ENCODE results near the gene PTGES3L. TPM values are rescaled to one million over a fixed set of nuclear protein-coding genes. Genes with fewer than 3 reads are reported as not detected.
A peak's percentile ranks its signal among the peaks of the same experiment; 100 is the strongest.

PTGES3L gene
- total RNA-seq, 2 donors from 2014 or later, result 0.52 TPM; not detected in 1

DNA sequence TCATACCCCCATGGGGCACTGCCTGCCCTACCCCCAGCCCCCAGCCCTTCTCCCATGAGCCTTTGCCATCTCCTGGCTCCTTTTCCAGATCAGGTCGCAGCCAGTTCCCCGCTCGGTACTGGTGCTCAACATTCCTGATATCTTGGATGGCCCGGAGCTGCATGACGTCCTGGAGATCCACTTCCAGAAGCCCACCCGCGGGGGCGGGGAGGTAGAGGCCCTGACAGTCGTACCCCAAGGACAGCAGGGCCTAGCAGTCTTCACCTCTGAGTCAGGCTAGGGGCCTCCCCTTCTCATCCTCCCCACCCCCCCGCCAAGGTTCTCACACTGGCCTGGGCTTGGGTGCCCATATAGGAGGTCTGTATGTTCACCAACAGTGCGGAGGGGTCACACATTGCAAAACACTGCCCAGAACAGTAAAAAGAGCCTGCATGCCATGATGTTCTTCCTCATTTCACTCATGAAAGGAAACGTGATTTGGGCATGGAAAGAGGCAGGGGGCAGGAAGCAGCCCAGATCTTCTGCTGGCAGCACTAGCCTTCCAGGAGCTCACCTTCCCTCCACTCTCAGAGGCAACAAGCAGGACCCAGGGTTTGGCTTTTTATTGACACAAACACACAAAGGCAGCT, 34.3 kb upstream of the PTGES3L start:
- no peak overlapping the region for H3K4me3 ChIP-seq
- 73 to 85% methylated on average over 7 to 11 of the region's 12 CpGs for WGBS, 2 donors
- no peaks in the 10 kb centered on the region for H3K36me3 ChIP-seq (replicated peaks in 1 of 2; ENCODE audit: insufficient read depth in 1 of 2, low read depth in 2 of 2)
- H3K9me3 ChIP-seq, result no peaks in the 10 kb centered on the region
- no peaks in the 10 kb centered on the region for H3K27me3 ChIP-seq
- ATAC-seq (no peak), DNase-seq (no peak)
- intact Hi-C loops (cut with DNase I), result loop anchor here (10.0 kb wide), 1 partner anchor 331 kb away; no protein-coding TSS in a partner anchor
- H3K4me1 ChIP-seq, result peaks cover 14% of the 10 kb centered on the region
- TF ChIP-seq, protein P1, sequence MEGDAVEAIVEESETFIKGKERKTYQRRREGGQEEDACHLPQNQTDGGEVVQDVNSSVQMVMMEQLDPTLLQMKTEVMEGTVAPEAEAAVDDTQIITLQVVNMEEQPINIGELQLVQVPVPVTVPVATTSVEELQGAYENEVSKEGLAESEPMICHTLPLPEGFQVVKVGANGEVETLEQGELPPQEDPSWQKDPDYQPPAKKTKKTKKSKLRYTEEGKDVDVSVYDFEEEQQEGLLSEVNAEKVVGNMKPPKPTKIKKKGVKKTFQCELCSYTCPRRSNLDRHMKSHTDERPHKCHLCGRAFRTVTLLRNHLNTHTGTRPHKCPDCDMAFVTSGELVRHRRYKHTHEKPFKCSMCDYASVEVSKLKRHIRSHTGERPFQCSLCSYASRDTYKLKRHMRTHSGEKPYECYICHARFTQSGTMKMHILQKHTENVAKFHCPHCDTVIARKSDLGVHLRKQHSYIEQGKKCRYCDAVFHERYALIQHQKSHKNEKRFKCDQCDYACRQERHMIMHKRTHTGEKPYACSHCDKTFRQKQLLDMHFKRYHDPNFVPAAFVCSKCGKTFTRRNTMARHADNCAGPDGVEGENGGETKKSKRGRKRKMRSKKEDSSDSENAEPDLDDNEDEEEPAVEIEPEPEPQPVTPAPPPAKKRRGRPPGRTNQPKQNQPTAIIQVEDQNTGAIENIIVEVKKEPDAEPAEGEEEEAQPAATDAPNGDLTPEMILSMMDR (IDR thresholded peaks at IDR 0.05), result no peak
- TF ChIP-seq POLR2A (IDR thresholded peaks at IDR 0.05), result no peak
- no peak overlapping the region for H3K27ac ChIP-seq

DNA sequence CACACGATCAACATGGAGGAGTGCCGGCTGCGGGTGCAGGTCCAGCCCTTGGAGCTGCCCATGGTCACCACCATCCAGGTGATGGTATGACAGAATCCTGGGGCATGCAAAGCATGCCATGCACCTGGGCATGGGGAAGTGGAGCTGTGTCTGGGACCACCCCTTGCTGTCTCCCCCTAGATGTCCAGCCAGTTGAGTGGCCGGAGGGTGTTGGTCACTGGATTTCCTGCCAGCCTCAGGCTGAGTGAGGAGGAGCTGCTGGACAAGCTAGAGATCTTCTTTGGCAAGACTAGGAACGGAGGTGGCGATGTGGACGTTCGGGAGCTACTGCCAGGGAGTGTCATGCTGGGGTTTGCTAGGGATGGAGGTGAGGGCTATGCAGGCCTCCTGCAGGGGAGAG, 33.4 kb upstream of the PTGES3L start:
- intact Hi-C loops (cut with DNase I), result loop anchor here (10.0 kb wide), 1 partner anchor 332 kb away; no protein-coding TSS in a partner anchor
- TF ChIP-seq, protein P1 (IDR thresholded peaks at IDR 0.05), result no peak
- no peak for TF ChIP-seq POLR2A (IDR thresholded peaks at IDR 0.05)
- H3K4me1 ChIP-seq, result peaks cover 17% of the 10 kb centered on the region
- H3K27ac ChIP-seq, result no peak overlapping the region
- no peak for ATAC-seq
- no peak overlapping the region for H3K4me3 ChIP-seq
- no peaks in the 10 kb centered on the region for H3K36me3 ChIP-seq (replicated peaks in 1 of 2; ENCODE audit: insufficient read depth in 1 of 2, low read depth in 2 of 2)
- H3K9me3 ChIP-seq, result no peaks in the 10 kb centered on the region
- 77 to 87% methylated on average over 4 to 8 of the region's 8 CpGs for WGBS, 2 donors
- no peak for DNase-seq
- H3K27me3 ChIP-seq, result no peaks in the 10 kb centered on the region

DNA sequence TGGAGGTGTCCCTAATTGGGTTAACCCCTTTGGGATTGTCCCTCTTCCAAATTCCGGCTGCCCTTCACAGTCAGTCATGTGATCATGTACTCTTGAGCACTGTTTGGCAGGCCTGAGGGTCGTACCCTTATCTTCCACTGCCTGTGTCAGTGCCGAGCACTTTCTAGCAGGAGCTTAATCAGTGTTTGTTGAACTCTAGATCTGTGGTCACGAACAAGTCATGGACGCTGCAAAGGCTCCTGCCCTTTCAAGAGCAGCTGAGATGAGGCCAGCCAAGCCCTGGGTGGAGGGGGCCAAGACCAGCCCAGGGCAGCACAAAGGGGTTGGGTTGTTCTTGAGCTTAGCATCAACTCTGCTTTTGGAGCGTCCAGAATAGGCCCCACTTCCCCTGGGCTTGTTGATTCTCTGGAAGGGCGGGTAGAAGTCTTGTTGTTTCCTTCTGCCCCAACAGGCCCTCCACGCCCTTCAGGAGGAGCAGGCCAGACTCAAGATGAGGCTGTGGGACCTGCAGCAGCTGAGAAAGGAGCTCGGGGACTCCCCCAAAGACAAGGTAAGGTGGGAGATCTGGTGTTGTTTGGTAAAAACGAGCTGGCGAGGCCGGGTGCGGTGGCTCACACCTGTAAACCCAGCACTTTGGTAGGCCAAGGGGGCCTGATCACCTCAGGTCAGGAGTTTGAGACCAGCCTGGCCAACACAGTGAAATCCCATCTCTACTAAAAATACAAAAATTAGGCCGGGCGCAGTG, 32.0 kb upstream of the PTGES3L start:
- TF ChIP-seq, protein P1 (IDR thresholded peaks at IDR 0.05), result no peak
- TF ChIP-seq POLR2A (IDR thresholded peaks at IDR 0.05), result no peak
- no peak for ATAC-seq
- 56 to 64% methylated on average over 11 to 15 of the region's 15 CpGs for WGBS, 2 donors
- no peak for DNase-seq
- no peaks in the 10 kb centered on the region for H3K36me3 ChIP-seq (replicated peaks in 1 of 2; ENCODE audit: insufficient read depth in 1 of 2, low read depth in 2 of 2)
- H3K27me3 ChIP-seq, result no peaks in the 10 kb centered on the region
- H3K4me1 ChIP-seq, result peaks cover 24% of the 10 kb centered on the region
- peak overlapping the region in 3 of 4 donors; percentile 8 to 73 (median 14) for H3K27ac ChIP-seq
- intact Hi-C loops (cut with DNase I), result loop anchor here (10.0 kb wide), 1 partner anchor 333 kb away; no protein-coding TSS in a partner anchor
- H3K4me3 ChIP-seq, result no peak overlapping the region
- H3K9me3 ChIP-seq, result no peaks in the 10 kb centered on the region

DNA sequence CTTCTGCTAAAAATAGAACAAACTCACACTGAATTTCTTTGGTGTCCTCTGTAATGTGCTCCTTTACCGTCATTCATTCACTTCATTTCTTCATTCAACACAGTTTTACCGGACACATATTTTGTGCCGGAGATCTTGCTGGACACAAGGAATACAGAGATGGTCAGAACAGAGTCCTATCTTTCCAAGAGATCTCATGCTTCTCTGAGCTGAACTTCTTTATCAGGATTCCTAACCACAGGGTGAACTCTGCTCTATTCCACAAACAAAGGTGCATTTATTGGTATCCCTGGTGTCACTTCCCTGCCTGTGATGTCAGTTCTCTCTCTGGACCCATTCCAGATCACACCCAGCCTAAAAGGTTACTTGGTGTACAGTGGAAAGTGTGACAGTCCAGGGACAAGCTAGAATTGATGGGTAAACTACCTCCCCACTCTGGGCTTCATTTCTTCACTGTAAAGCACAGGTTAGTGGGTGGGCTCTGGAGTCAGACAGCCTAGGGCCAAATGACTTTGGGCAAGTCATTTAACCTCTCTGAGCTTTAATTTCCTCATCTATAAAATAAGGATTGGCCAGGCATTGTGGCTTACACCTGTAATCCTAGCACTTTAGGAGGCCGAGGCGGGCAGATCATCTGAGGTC, 30.9 kb upstream of the PTGES3L start:
- Histone ChIP-seq H3K9me3 (no peaks in the 10 kb centered on the region), H3K36me3 (replicated peaks in 1 of 2; ENCODE audit: insufficient read depth in 1 of 2, low read depth in 2 of 2) (no peaks in the 10 kb centered on the region), H3K27me3 (no peaks in the 10 kb centered on the region), H3K4me1 (peaks cover 30% of the 10 kb centered on the region), H3K27ac (peak overlapping the region in 3 of 4 donors; percentile 8 to 73 (median 44)), H3K4me3 (no peak overlapping the region)
- ATAC-seq, result peak; percentile 25
- 71 to 72% methylated on average over 5 of the region's 5 CpGs for WGBS, 2 donors
- DNase-seq, result peak in 3 of 4 donors; percentile 46 to 61 (median 49)
- TF ChIP-seq POLR2A (IDR thresholded peaks at IDR 0.05), result no peak
- TF ChIP-seq, protein P1 (IDR thresholded peaks at IDR 0.05), result no peak
- intact Hi-C loops (cut with DNase I), result loop anchor here (10.0 kb wide), 1 partner anchor 334 kb away; no protein-coding TSS in a partner anchor
